ENCODE data around the gene RAB44. TPM values are rescaled to one million over a fixed set of nuclear protein-coding genes. Genes with fewer than 3 reads are reported as not detected.

The RAB44 gene
- total and polyA plus RNA-seq, 2 donors from 2014 or later, result 1.5 TPM; not detected in 1

DNA sequence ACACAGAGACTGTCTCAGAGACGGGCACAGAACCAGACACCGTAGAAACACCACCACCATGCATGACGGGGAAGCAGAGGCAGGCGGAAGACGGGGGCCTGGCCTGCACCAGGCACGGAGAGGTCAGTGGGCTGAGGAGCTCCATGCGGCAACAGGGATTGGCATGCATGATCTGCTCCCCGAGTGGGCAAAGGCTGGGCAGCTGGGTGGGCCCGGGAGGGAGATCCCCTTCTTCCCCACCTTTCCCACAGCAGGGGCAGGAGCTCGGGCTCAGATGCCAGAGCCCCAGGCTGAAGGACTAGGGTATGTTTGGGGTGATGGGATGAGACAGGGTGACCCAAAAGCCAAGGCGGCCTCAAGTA, 43.2 kb downstream of the RAB44 start:
- intact Hi-C loops (cut with DNase I), result loop anchor here (10.0 kb wide), 1 partner anchor 46 kb away; the partner anchor contains the start of gene RAB44
- no peaks in the 10 kb centered on the region for H3K36me3 ChIP-seq (ENCODE audit: control insufficient read depth in 2 of 3, insufficient read depth in 3 of 3, low read length in 3 of 3)
- TF ChIP-seq, protein P1, sequence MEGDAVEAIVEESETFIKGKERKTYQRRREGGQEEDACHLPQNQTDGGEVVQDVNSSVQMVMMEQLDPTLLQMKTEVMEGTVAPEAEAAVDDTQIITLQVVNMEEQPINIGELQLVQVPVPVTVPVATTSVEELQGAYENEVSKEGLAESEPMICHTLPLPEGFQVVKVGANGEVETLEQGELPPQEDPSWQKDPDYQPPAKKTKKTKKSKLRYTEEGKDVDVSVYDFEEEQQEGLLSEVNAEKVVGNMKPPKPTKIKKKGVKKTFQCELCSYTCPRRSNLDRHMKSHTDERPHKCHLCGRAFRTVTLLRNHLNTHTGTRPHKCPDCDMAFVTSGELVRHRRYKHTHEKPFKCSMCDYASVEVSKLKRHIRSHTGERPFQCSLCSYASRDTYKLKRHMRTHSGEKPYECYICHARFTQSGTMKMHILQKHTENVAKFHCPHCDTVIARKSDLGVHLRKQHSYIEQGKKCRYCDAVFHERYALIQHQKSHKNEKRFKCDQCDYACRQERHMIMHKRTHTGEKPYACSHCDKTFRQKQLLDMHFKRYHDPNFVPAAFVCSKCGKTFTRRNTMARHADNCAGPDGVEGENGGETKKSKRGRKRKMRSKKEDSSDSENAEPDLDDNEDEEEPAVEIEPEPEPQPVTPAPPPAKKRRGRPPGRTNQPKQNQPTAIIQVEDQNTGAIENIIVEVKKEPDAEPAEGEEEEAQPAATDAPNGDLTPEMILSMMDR (IDR thresholded peaks at IDR 0.05; ENCODE audit: borderline replicate concordance, extremely low read depth, insufficient read depth), result no peak
- no peak for FAIRE-seq
- H3K9ac ChIP-seq (ENCODE audit: low read length in 3 of 3), result no peak overlapping the region
- H3K4me3 ChIP-seq (ENCODE audit: low read length in 3 of 3), result no peak overlapping the region
- no peak for DNase-seq
- no peaks in the 10 kb centered on the region for H3K27me3 ChIP-seq (ENCODE audit: control insufficient read depth, insufficient read depth, low read length)
- H3K27ac ChIP-seq (ENCODE audit: low read depth in 2 of 2, low read length in 2 of 2), result peak overlapping the region; percentile 27 to 51
- no peaks in the 10 kb centered on the region for H3K9me3 ChIP-seq (ENCODE audit: control insufficient read depth in 2 of 3, insufficient read depth in 1 of 3, low read length in 3 of 3)
- no peaks in the 10 kb centered on the region for H3K4me1 ChIP-seq (ENCODE audit: control insufficient read depth in 2 of 3, insufficient read depth in 2 of 3, low read depth in 1 of 3, low read length in 3 of 3)

DNA sequence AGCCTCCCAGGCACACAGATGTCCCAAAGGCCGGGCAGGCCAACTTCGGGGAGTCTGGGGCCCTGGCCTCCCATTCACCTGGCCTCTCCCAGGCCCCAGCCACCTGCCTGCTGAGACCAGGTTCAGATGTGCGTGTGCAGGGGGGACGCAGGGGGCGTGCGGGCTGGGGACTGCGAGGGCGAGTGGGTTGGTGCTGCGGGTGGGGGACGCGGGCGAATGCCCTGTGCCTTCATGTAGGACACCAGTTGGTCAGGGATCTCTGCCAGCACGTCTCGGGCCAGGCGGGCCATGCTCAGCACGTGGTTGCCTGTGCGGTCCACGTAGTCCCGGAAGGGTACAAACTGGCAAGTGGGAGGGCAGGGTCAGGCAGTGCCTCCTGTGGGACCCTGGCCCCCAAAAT, 44.5 kb downstream of the RAB44 start:
- Histone ChIP-seq H3K9me3 (ENCODE audit: control insufficient read depth in 2 of 3, insufficient read depth in 1 of 3, low read length in 3 of 3) (no peaks in the 10 kb centered on the region), H3K4me1 (ENCODE audit: control insufficient read depth in 2 of 3, insufficient read depth in 2 of 3, low read depth in 1 of 3, low read length in 3 of 3) (no peaks in the 10 kb centered on the region), H3K4me3 (ENCODE audit: low read length in 3 of 3) (no peak overlapping the region), H3K36me3 (ENCODE audit: control insufficient read depth in 2 of 3, insufficient read depth in 3 of 3, low read length in 3 of 3) (no peaks in the 10 kb centered on the region), H3K27me3 (ENCODE audit: control insufficient read depth, insufficient read depth, low read length) (no peaks in the 10 kb centered on the region), H3K27ac (ENCODE audit: low read depth in 2 of 2, low read length in 2 of 2) (no peak overlapping the region), H3K9ac (ENCODE audit: low read length in 3 of 3) (no peak overlapping the region)
- intact Hi-C loops (cut with DNase I), result loop anchor here (10.0 kb wide), 1 partner anchor 47 kb away; the partner anchor contains the start of gene RAB44
- TF ChIP-seq, protein P1 (IDR thresholded peaks at IDR 0.05; ENCODE audit: borderline replicate concordance, extremely low read depth, insufficient read depth), result no peak
- DNase-seq (no peak), FAIRE-seq (no peak)

DNA sequence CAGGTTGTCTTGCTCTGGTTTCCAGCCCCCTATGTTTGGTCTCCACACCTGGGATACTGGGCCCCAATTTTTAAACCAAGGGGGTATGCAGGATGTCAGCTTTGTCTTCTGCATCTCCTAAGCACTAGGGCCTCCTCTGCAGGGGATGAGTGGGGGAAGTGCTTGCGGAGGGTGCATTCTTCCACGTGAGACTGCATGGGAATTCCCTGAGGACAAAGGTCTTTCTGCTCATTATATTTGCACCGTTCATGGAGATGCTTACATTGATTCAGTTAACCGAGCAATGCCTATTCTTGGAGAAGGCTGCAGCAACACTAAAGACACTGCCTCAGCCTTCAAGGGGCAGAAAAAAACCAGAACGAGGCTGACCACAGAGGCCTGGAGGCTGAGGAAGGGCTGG, 45.4 kb downstream of the RAB44 start:
- Histone ChIP-seq H3K4me1 (ENCODE audit: control insufficient read depth in 2 of 3, insufficient read depth in 2 of 3, low read depth in 1 of 3, low read length in 3 of 3) (no peaks in the 10 kb centered on the region), H3K27ac (ENCODE audit: low read depth in 2 of 2, low read length in 2 of 2) (no peak overlapping the region), H3K4me3 (ENCODE audit: low read length in 3 of 3) (no peak overlapping the region), H3K27me3 (ENCODE audit: control insufficient read depth, insufficient read depth, low read length) (no peaks in the 10 kb centered on the region), H3K9me3 (ENCODE audit: control insufficient read depth in 2 of 3, insufficient read depth in 1 of 3, low read length in 3 of 3) (no peaks in the 10 kb centered on the region), H3K36me3 (ENCODE audit: control insufficient read depth in 2 of 3, insufficient read depth in 3 of 3, low read length in 3 of 3) (no peaks in the 10 kb centered on the region), H3K9ac (ENCODE audit: low read length in 3 of 3) (no peak overlapping the region)
- intact Hi-C loops (cut with DNase I), result loop anchor here (10.0 kb wide), 1 partner anchor 48 kb away; the partner anchor contains the start of gene RAB44
- DNase-seq (no peak), FAIRE-seq (no peak)
- TF ChIP-seq, protein P1 (IDR thresholded peaks at IDR 0.05; ENCODE audit: borderline replicate concordance, extremely low read depth, insufficient read depth), result no peak
